Osteocyte (in vitro differentiated cells): ENCODE measurements around the gene CAMSAP1. TPM values are rescaled to one million over a fixed set of nuclear protein-coding genes. Genes with fewer than 3 reads are reported as not detected.

ENCODE experiments used
- DNase-seq: peaks from one replicate; pipeline ENCODE4 v3.0.0; 2021; ENCODE audit warnings: mixed read lengths; ENCODE audit not compliant: unreplicated experiment; ENCODE audit errors: extremely low spot score
- H3K27ac Mint-ChIP-seq: one replicate; pipeline ENCODE4 v1.8.0; 2021; ENCODE audit warnings: mild to moderate bottlenecking, mixed read lengths; ENCODE audit not compliant: unreplicated experiment
- H3K27me3 Mint-ChIP-seq: one replicate; pipeline ENCODE4 v1.8.0; 2021; ENCODE audit warnings: mixed read lengths; ENCODE audit not compliant: unreplicated experiment
- H3K36me3 Mint-ChIP-seq: one replicate; pipeline ENCODE4 v1.8.0; 2021; ENCODE audit warnings: mixed read lengths; ENCODE audit not compliant: unreplicated experiment
- H3K4me1 Mint-ChIP-seq: one replicate; pipeline ENCODE4 v1.8.0; 2021; ENCODE audit warnings: mixed read lengths; ENCODE audit not compliant: unreplicated experiment
- H3K4me3 Mint-ChIP-seq: one replicate; pipeline ENCODE4 v1.8.0; 2021; ENCODE audit warnings: mild to moderate bottlenecking, moderate library complexity, mixed read lengths; ENCODE audit not compliant: unreplicated experiment
- H3K9me3 Mint-ChIP-seq: one replicate; pipeline ENCODE4 v1.8.0; 2021; ENCODE audit warnings: mixed read lengths; ENCODE audit not compliant: unreplicated experiment
- CTCF ChIP-seq: fragments of 200-600 bp; sonication (generic); IDR thresholded peaks from 2 replicates; pipeline ENCODE4 v1.5.0; 2021; ENCODE audit warnings: antibody characterized with exemption, mild to moderate bottlenecking, moderate library complexity
- total RNA-seq: library from RNA; stranded (reverse); gene quantifications from 2 replicates; pipeline ENCODE4 v1.2.1, GENCODE V29; 2021

CAMSAP1 gene
- total RNA-seq, 1 donor from 2014 or later: 34.4 TPM

GRCh38 chr9:135891027-135891631, 16.2 kb downstream of the CAMSAP1 start:
- Mint-ChIP-seq H3K27me3 (no peaks in the 10 kb centered on the region), H3K27ac (no peak overlapping the region), H3K9me3 (peaks cover 15% of the 10 kb centered on the region), H3K4me1 (peaks cover 50% of the 10 kb centered on the region), H3K36me3 (peaks cover 11% of the 10 kb centered on the region), H3K4me3 (no peak overlapping the region)
- TF ChIP-seq CTCF: no peak
- DNase-seq: no peak

GRCh38 chr9:135890190-135891026, 16.9 kb downstream of the CAMSAP1 start:
- peaks cover 7% of the 10 kb centered on the region for H3K9me3 Mint-ChIP-seq
- no peaks in the 10 kb centered on the region for H3K27me3 Mint-ChIP-seq
- H3K27ac Mint-ChIP-seq: no peak overlapping the region
- H3K36me3 Mint-ChIP-seq: peaks cover 7% of the 10 kb centered on the region
- no peak for TF ChIP-seq CTCF
- H3K4me3 Mint-ChIP-seq: no peak overlapping the region
- peaks cover 57% of the 10 kb centered on the region for H3K4me1 Mint-ChIP-seq
- no peak for DNase-seq

GRCh38 chr9:135889564-135890189, 17.7 kb downstream of the CAMSAP1 start:
- Mint-ChIP-seq H3K27me3 (no peaks in the 10 kb centered on the region), H3K4me1 (peaks cover 65% of the 10 kb centered on the region), H3K36me3 (no peaks in the 10 kb centered on the region), H3K27ac (no peak overlapping the region), H3K4me3 (no peak overlapping the region), H3K9me3 (peaks cover under 1% of the 10 kb centered on the region)
- DNase-seq: no peak
- no peak for TF ChIP-seq CTCF

- no peak for TF ChIP-seq CTCF
- H3K36me3 Mint-ChIP-seq: no peaks in the 10 kb centered on the region
- peaks cover 69% of the 10 kb centered on the region for H3K4me1 Mint-ChIP-seq
- no peaks in the 10 kb centered on the region for H3K27me3 Mint-ChIP-seq
- no peak for DNase-seq
- H3K27ac Mint-ChIP-seq: no peak overlapping the region
- no peak overlapping the region for H3K4me3 Mint-ChIP-seq
- H3K9me3 Mint-ChIP-seq: no peaks in the 10 kb centered on the region
Measured at GRCh38 chr9:135888766-135889394, 18.5 kb downstream of the CAMSAP1 start.
